Subcutaneous adipose tissue (tissue), 4 donors: ENCODE measurements around the gene SLK. TPM values are rescaled to one million over a fixed set of nuclear protein-coding genes. Genes with fewer than 3 reads are reported as not detected.

Source experiments
- total RNA-seq, 4 donors: library from RNA; depleted of rRNA; stranded (reverse); fragments of >200 nt; gene quantifications; one replicate each; pipeline ENCODE4 v1.1.0, GENCODE V29; 2016
- TF ChIP-seq, protein P1 (sequence below): fragments of 450-650 bp; IDR thresholded peaks from one replicate; pipeline ENCODE4 v1.5.1; 2016; ENCODE audit warnings: low read depth, mild to moderate bottlenecking, control low read depth, antibody characterized with exemption, moderate library complexity

The SLK gene
- total RNA-seq, 4 donors from 2014 or later = 47.4 to 73.5 (median 65.9) TPM

DNA sequence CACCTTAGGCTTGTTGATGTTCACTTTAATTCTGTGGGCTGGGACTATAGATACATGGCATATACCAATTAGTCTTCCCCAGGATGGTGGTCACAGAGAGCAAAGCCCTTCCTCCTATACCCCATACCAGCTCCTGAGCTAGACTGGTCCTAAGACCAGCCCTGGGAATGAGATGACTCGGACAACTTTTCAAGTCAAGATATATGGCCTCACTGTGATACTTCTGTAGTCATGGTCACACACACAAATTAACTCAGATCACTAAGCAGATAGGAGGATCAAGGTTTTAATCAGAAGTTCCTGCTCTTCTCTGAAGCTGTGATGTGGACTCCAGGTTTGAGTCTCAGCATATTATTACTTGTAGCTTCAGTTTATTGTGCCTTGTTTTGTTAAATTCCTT lies 53.1 kb downstream of the SLK start:
- TF ChIP-seq, protein P1, sequence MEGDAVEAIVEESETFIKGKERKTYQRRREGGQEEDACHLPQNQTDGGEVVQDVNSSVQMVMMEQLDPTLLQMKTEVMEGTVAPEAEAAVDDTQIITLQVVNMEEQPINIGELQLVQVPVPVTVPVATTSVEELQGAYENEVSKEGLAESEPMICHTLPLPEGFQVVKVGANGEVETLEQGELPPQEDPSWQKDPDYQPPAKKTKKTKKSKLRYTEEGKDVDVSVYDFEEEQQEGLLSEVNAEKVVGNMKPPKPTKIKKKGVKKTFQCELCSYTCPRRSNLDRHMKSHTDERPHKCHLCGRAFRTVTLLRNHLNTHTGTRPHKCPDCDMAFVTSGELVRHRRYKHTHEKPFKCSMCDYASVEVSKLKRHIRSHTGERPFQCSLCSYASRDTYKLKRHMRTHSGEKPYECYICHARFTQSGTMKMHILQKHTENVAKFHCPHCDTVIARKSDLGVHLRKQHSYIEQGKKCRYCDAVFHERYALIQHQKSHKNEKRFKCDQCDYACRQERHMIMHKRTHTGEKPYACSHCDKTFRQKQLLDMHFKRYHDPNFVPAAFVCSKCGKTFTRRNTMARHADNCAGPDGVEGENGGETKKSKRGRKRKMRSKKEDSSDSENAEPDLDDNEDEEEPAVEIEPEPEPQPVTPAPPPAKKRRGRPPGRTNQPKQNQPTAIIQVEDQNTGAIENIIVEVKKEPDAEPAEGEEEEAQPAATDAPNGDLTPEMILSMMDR = no peak

DNA sequence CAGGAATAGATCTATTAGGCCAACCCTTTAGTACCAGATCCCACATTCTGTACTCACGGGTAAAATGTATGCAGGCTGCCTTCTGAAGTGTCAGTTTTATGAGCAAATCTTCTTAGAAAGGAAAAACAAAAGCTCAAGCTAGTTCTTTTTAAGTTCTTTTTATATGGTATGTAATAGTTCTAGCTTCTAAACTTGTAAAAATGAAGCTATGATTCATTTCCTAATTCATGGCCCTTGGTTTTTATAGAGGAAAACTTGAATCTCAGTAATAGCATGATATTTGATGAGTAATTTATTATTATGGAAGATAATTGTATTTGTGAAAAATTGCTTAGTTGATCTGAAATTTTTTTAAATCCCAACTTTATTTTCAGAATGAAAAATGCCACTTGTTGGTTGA lies 54.3 kb downstream of the SLK start:
- TF ChIP-seq, protein P1 = no peak

DNA sequence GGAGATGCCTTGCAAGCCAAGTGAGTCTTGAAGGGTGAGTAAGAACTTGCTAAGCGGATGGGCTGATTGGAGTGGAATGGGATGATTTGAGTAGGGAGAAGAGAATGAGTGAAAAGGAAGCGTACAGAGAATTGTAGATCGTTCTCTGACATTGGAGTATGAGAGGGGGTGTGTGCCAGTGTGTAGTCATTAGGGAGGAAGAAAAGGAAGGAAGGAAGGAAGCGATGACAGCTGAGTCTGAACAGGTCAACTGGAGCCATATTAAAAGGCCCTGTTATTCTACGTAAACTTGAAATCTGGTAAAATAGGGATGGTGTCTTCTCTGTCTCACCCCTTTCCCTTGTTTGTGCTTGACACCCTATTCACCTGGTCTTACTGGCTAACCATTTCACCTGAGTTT lies 55.1 kb downstream of the SLK start:
- TF ChIP-seq, protein P1 = no peak

DNA sequence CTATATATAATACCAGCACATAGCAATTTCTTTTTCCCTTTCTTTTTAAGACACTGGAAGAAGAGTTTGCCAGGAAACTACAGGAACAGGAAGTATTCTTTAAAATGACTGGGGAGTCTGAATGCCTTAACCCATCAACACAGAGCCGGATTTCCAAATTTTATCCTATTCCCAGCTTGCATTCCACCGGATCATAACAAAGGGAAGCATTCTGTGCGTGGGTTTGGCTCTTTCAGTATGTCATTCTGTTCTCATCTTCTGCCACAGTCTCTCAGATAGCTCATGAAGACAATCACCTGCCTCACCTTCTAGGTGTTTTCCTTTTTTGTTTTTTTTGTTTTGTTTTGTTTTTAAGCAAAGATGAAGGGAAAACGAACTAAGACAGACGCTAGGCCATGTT lies 58.6 kb downstream of the SLK start:
- TF ChIP-seq, protein P1 = no peak

DNA sequence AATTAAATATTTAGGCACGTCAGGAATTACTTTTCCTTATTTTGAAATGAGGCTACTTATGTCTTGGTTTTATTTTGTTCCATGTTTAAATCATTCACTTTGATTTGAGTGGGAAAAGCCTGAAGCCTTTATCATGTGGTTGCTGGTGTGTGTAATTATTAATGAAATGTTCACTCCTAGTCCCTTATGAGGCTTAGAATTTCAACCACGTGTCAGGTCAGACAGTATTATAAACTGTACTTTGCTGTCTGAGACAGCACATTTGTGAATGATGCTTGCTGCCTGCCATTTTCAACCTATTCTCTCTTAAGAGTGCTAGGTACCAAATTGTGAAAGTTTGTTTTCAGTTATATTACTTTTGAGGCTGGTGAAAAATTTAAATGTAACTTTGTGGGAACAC lies 59.8 kb downstream of the SLK start:
- TF ChIP-seq, protein P1 = no peak

DNA sequence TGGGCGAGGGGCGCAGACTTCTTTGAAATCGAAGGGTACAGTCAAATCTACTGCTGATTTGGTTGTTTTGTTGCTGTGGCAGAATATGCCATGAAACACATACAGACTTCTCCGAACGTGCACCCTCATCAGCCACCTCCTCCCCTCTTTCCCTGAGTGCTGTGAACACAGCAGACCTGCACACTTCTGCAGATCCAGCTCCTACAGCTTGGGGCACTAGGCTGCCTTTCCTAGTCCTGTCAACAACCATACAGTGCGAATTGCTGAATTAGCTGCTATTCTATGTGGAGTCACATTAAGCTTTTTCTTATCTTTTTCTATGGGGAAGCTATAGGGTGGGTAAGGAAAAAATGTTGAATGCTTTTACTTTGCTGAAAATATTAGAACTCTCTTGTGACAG lies 61.2 kb downstream of the SLK start:
- TF ChIP-seq, protein P1 = no peak

DNA sequence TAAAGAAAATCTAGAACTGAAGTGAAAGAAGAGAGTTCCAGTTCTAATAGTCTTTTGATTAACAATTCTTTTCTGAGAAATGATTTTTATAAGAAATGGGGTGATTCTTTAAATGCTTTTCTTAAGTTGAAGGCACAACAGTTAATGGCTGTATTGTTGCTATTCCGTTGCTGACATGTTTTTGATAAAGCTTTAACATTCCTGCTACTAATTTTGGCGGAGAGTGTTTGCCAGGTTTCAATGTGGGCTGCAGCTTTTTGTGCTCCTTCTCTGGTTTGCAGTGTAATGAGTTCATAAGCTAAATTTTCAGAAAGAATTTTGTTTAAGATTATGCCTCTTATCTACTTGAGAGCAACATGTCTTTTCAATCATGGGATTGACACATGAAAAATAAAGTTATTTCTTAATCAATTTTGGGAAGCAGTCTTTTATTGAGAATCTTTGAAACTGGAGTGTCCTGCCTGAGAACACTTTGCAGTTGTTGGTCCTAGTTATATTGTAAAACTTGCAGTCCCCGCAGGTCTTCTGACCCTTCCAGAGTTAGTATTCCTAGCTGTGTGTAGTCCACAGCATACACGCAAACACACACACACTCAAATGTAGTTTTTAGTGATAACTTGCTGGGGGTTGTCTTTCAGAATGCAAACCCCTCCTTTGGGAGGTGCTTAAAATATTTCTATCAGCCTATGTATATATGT lies 62.0 kb downstream of the SLK start:
- TF ChIP-seq, protein P1 = no peak
